Measurements from ENCODE around the gene NFILZ.

Gene NFILZ

GRCh38 chr19:8642561-8642960, 12.1 kb downstream of the NFILZ start:
- no peak for DNase-seq

- DNase-seq: no peak
Measured at GRCh38 chr19:8643860-8644653, 13.6 kb downstream of the NFILZ start.

GRCh38 chr19:8648240-8648639, 17.8 kb downstream of the NFILZ start:
- no peak for DNase-seq

GRCh38 chr19:8654591-8655339, 24.3 kb downstream of the NFILZ start:
- peak; percentile 90 for DNase-seq

GRCh38 chr19:8655340-8655709, 24.9 kb downstream of the NFILZ start:
- DNase-seq: peak; percentile 73

GRCh38 chr19:8657869-8658268, 27.4 kb downstream of the NFILZ start:
- no peak for DNase-seq

GRCh38 chr19:8659905-8660304, 29.5 kb downstream of the NFILZ start:
- DNase-seq: no peak

- DNase-seq: no peak
Measured at GRCh38 chr19:8662263-8662662, 31.8 kb downstream of the NFILZ start.

- peak; percentile 70 for DNase-seq
Measured at GRCh38 chr19:8663920-8664670, 33.7 kb downstream of the NFILZ start.

- DNase-seq: no peak
Measured at GRCh38 chr19:8664671-8665057, 34.2 kb downstream of the NFILZ start.

- DNase-seq: no peak
Measured at GRCh38 chr19:8665468-8666213, 35.2 kb downstream of the NFILZ start.

- DNase-seq: no peak
Measured at GRCh38 chr19:8666814-8667405, 36.5 kb downstream of the NFILZ start.

- no peak for DNase-seq
Measured at GRCh38 chr19:8673276-8673891, 43.0 kb downstream of the NFILZ start.

- no peak for DNase-seq
Measured at GRCh38 chr19:8675066-8675465, 44.6 kb downstream of the NFILZ start.

- DNase-seq: no peak
Measured at GRCh38 chr19:8678244-8678807, 47.9 kb downstream of the NFILZ start.

All from activated CD8-positive, alpha-beta memory T cell treated with anti-CD3 and anti-CD28 coated beads for 24 hours (primary cell).